ENCODE data around the gene AIM2. TPM values are rescaled to one million over a fixed set of nuclear protein-coding genes. Genes with fewer than 3 reads are reported as not detected.
A peak's percentile ranks its signal among the peaks of the same experiment; 100 is the strongest.

AIM2 gene, protein sequence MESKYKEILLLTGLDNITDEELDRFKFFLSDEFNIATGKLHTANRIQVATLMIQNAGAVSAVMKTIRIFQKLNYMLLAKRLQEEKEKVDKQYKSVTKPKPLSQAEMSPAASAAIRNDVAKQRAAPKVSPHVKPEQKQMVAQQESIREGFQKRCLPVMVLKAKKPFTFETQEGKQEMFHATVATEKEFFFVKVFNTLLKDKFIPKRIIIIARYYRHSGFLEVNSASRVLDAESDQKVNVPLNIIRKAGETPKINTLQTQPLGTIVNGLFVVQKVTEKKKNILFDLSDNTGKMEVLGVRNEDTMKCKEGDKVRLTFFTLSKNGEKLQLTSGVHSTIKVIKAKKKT
- not detected in 2 replicates for total RNA-seq

DNA sequence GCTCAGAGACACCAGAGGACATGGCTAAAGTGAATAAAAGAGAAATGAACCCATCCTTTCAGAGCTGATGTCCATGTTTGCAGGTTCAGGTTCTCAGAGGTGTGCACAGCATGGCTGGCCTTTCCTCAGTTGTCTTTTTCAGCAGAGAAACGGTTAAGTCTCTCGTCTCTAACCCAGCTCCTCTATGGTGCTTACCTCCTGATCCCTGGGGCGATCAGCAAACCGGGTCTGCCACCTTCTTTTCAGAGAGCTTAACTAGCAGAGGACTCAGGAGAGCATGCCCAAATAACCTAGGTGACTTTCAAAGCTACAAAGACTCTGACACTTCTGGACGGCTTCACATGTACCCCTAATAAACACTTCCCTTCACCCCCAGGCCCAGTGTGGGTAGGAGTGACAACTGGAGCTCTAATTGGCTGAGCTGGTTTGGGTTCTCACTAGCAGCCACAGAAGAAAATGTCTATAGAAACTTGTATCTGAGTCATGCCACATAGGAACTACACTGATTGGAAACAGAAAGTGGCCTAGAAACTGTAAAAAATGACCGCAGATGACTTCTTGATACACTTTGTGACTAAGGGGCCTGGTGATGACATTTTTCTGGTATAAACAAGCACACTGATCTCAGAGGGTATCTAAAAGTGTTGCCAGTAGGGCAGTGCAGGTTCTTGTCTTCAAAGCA is at the start of gene AIM2:
Gene AIM2 (minus strand): TSS at position 329 of the 682 bp plus-strand sequence. CDS start 3,267 bp downstream, outside the sequence.
- DNase-seq (ENCODE audit: low read depth) = no peak

GRCh38 chr1:159123587-159123986 is 47.0 kb upstream of the AIM2 start:
- DNase-seq (ENCODE audit: low read depth) = no peak

DNA sequence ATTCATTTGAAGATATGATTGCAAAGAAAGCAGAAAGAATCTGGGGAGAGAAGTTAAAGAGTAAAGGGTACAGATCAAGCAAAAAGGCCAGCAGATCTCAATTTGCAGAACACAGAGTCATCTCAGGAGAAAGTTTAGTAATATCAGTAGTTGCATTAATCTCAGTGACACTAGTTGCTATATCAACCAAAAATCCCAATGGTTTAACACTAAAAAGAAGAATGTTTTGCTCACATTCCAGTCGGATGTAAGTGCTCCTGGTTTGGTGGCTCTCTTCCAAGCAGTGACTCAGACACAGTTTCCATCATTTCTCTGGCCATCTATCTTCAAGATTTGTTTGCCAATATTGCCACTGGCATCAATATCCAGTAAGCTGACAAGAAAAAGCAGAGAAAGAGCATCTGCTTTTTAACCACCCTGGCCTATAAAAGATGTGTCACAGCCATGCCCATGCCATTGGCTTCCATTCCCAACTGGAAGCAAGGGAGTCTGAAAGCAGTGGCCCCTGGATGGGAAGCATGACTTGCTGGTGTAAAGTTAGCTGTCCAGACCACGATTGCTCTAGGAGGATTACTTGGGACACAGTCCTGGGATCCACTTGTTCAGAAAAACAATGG is 45.5 kb upstream of the AIM2 start:
- peak; percentile 34 for DNase-seq (ENCODE audit: low read depth)

DNA sequence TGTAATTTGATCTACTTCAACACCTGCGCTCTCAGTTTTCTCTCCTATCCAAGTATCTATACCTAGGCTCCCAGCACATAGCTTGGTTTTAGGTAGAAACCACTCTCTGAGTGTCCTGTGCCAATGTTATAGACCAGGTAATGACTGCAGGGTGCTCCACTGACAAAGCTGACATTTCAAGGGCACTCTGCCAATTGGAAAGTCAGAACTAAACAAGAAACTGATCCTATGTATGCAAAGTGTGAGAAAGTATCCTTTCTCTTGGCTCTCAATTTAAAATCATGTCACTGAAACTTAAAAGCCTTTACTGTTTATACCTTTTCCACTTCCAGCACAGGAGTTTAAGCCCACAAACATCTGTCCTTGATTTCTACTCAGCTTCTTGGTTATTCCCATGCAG is 45.0 kb upstream of the AIM2 start:
- DNase-seq (ENCODE audit: low read depth) = no peak

GRCh38 chr1:159120317-159120716 is 43.8 kb upstream of the AIM2 start:
- DNase-seq (ENCODE audit: low read depth) = no peak

DNA sequence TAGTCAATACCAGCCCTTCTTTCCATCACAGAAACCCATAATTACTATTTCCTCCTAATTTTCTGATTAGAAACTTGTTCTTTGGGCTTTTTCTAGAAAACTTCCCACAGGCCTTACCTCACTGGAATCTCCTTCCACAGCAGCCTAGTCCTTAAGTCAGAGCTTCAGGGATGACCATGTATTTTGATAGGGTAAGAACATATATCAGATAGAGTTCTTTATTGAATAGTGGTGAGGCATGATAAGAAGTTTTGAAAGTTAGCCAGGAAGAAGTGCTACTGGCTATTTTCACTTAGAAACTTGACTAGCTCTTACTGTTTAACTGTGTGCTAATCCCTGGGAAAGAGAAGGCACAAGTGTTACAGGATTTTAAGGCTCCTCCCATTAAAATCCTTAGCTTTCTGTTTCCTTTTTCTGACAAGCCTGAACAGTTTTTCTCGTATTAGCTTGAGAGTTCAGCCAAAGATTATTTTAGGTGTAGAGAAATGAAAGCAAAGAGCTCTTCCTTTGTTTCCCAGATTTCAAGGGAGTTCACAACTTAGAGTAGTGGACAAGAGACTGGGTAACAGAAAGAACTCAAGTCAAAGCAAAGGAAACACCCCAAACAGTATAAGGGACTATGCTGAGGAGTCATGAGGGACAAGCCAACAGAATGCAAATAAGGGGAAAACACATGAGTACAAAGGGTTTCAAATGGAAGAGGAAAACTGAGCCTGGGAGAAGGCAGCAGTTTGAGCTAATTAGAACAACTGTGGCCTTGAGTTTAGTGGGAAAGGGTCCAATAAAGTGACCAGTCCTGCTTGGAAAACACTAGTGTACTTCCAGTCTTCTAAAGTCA is 37.2 kb upstream of the AIM2 start:
- DNase-seq (ENCODE audit: low read depth) = no peak

DNA sequence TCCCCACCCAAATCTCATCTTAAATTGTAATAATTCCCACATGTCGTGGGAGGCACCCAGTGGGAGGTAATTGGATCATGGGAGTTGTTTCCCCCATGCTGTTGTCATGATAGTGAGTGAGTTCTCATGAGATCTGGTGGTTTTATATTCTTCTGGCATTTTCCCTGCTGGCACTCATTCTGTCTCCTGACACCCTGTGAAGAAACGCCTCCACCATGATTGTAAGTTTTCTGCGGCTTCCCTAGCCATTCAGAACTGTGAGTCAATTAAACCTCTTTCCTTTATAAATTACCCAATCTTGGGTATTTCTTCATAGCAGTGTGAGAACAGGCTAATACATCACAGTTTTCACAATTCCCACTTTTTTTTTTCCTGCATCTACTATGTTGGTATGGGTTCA is 26.5 kb upstream of the AIM2 start:
- DNase-seq (ENCODE audit: low read depth) = peak; percentile 0

DNA sequence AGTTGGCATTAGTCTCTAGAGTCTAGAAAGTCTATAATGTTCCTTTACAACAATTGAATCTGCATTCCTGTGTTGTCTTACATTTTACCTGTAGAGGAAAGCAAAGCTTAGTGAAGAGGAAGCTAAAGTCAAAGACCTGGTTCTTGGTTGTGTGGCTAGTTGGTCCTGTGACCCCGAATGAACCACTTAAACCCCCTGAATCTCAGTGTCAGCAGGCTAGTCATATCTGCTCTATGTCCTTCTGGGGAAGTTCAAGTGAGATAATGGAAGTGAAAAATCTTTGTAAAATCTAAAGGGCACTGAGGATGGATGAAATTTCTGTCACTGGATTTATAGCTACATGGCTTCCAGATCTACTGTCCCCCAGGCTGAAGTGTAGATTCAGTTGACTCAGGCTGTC is 24.0 kb upstream of the AIM2 start:
- DNase-seq (ENCODE audit: low read depth) = no peak

DNA sequence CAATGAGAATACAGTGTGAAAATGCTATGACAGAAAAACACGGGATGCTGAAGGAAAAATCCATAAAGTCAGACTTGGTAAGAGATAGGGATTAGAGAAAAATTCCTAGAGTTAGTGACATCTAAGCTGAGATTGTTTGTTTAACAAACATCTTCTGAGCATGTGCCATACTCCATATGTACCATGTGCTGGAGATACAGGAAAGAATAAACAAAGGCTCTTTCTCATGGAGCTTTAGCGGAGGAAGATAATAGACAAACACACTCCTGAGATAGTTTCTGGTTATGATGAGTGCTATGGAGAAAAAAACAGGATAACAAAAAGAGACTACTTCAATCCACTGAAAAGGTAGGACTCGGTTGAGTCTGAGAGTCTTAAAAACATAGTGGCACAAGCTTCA is 22.0 kb upstream of the AIM2 start:
- no peak for DNase-seq (ENCODE audit: low read depth)

DNA sequence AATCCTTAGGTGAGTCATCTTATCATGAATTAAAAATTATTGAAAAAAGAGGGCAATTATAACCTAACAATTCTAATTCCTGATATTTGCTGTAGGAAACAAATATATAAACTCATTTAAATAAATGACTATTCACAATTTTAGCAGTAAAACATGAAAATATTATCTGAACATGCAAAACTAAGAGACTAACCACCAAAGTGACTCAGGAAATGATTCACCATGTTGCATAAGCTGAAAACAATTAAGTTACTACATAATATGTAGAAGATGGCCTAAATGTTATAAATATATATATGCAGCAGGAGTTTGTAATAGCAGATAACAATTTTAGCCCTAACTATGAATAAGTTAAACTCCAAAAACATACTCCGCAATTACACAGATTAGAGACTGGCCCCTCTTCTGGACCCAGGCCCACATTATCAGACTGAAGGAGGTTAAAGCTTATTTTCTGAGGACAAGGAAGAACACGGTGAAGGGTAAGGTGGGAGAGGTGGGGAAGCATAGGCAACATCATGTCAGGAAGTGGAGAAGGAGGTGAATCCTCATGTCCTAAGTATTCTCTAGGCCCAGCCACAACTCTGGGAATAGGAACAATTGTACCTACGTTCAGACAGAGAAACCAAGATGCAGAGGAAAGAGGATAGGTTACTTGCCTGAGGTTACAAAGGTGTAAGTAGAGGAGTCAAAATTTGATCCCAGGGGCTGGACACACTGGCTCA is 15.6 kb upstream of the AIM2 start:
- peak; percentile 71 for DNase-seq (ENCODE audit: low read depth)

DNA sequence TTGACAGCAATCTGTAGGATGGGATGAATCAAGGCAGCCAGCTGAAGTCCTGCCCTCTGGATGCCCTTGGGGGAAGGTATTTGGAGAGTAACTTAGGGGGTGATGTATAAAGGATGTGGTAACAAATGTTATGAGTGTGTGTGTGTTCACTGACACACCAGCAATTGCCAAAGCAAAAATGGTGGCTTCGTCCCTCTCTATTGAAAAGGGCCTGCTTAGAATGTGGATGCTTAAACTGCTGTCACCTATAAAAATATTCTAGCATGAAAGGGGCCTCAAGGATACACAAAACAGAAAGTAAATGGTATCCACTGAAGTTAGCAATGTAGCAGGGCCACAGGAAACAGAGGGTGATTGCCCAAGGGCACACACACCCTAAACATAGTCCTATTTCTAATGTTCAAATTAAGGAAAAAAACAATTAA is 15.1 kb upstream of the AIM2 start:
- DNase-seq (ENCODE audit: low read depth) = peak; percentile 45

DNA sequence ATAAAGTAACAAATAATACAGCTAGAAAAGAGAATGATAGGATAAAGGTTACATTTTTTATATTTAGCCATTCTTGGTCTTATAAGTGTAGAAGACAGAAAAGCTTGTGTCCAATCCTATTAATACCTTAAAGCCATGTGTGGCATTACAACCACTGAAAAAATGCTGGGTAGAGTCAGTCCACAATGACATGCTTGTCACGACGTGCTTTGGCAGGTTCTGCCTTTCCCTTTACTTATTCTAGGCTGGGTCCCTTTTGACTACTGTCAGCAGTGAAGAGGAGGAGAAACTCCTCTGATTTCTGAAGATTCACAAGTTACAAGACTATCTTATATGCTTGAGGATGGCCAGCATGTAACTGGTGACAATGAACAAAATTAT is 14.6 kb upstream of the AIM2 start:
- no peak for DNase-seq (ENCODE audit: low read depth)

GRCh38 chr1:159090286-159091179 is 14.0 kb upstream of the AIM2 start:
- peak; percentile 25 for DNase-seq (ENCODE audit: low read depth)

- DNase-seq (ENCODE audit: low read depth) = peak; percentile 6
These were observed 12.7 kb upstream of the AIM2 start for GRCh38 chr1:159089184-159089791.

DNA sequence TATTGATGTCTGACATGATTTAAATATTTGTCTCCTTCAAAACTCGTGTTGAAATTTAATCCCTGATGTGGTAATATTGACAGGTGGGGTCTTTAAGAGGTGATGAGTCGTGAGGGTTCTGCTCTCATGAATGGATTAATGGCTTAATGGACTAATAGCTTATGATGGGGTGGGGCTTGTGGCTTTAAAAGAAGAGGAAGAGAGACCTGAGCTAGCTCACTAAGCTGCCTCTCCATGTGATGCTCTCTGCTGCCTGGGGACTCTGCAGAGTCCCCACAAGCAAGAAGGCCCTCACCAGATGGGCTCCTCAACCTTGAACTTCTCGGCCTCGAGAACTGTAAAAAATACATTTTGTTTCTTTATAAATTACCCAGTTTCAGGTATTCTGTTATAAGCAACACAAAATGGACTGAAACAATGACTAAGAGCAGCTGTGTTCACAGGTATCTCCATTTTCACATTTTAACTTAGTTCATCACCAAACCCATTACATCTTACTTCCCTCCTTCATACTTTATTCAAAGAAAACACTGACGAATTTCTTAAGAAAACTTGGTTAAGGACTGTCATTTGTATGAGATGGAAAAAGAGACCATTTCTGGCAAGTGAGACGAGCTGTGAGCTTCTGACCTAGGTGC is 12.1 kb upstream of the AIM2 start:
- DNase-seq (ENCODE audit: low read depth) = no peak

DNA sequence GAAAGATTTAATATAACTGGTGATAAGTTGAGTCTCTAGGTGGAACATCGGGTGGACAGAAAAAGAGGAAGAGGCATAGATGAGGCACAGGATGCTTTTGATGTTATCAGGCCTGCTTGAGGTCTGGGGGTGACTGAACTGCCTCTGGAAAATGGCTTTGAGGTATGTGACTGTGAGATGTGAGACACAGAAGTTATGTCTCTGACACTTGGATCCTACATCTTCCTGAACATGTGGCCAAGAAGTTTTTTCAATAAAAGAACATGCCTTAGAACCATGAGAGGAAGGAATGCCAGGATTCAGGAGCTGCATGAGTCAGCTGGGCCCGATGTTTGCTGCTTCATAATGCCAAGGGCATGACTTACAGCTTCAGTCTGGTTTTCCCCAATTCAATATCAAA is 11.5 kb upstream of the AIM2 start:
- DNase-seq (ENCODE audit: low read depth) = peak; percentile 68

- no peak for DNase-seq (ENCODE audit: low read depth)
These were observed 8.3 kb upstream of the AIM2 start for GRCh38 chr1:159084867-159085266.

- DNase-seq (ENCODE audit: low read depth) = no peak
These were observed 7.6 kb upstream of the AIM2 start for GRCh38 chr1:159084152-159084551.

DNA sequence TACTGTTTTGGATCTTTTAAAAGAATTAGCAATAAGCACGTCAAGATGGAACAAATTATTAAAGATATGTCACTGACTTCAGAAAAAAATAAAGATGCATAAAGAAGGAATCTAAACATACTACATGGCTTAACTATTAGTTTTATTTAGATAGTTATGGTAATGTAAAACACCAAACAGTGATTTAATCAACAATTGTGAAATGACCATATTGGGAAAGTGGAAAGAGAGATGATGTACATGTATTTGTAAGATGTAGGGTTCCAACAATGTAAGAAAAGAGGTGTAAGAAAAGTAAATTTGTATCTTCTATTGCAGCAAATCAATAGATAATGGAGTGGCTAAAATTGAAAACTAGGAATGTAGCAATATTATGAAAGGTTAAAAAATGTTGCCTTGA is 6.4 kb upstream of the AIM2 start:
- no peak for DNase-seq (ENCODE audit: low read depth)
